ENCODE measurements around the gene TMEM238.
A peak's percentile ranks its signal among the peaks of the same experiment; 100 is the strongest.

TMEM238 gene

DNA sequence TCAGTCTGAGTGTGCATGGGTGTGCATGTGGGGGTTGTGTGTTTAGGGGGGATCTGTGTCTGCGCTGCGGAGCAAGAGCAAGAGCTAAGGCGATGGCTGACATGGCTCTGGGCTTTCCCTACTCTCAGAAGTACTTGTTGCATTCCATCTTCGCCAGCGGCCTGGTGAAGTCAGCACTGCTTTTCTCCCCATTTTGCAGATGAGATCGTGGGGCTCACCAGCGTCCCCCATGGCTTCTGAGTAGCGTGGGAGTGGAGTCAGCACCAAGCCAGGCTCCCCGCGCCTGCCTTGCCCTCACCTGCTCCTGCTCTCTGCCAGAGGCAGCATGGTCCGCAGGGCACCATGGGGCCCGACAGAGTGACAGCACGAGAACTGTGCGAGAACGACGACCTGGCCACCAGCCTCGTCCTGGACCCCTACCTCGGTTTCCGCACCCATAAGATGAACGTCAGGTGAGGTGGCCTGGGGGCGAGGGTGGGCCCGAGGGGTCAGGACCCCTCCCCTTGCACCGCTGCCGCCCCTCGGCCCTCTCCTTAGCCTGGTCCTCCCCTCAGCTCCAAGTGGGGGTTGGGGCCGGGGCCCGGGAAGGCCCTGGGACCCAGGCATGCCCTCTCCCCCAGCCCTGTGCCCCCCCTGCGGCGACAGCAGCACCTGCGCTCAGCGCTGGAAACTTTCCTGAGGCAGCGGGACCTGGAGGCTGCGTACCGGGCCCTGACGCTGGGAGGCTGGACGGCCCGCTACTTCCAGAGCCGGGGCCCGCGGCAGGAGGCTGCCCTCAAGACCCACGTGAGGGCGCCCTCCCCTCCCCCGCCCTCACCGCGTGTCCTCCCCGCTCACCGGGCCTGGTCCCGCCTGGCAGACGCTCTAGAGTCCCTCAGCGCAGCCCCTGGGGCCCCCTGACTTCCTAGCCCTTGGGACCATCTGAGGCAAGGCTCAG, 42.2 kb downstream of the TMEM238 start:
- peak overlapping the region; percentile 99 for H3K4me3 ChIP-seq (ENCODE audit: low read length)
- TF ChIP-seq, protein P1, sequence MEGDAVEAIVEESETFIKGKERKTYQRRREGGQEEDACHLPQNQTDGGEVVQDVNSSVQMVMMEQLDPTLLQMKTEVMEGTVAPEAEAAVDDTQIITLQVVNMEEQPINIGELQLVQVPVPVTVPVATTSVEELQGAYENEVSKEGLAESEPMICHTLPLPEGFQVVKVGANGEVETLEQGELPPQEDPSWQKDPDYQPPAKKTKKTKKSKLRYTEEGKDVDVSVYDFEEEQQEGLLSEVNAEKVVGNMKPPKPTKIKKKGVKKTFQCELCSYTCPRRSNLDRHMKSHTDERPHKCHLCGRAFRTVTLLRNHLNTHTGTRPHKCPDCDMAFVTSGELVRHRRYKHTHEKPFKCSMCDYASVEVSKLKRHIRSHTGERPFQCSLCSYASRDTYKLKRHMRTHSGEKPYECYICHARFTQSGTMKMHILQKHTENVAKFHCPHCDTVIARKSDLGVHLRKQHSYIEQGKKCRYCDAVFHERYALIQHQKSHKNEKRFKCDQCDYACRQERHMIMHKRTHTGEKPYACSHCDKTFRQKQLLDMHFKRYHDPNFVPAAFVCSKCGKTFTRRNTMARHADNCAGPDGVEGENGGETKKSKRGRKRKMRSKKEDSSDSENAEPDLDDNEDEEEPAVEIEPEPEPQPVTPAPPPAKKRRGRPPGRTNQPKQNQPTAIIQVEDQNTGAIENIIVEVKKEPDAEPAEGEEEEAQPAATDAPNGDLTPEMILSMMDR (IDR thresholded peaks at IDR 0.05; ENCODE audit: low read depth, low read length, poor library complexity, severe bottlenecking) = no peak
- TF ChIP-seq EZH2phosphoT487 (IDR thresholded peaks at IDR 0.05; ENCODE audit: borderline replicate concordance, low read length) = no peak
- peak overlapping the region; percentile 92 for H3K4me2 ChIP-seq (ENCODE audit: low read length)
- no peaks in the 10 kb centered on the region for H3K9me2 ChIP-seq (replicated peaks; ENCODE audit: control insufficient read depth, low read length)
- peaks cover 16% of the 10 kb centered on the region for H3K36me3 ChIP-seq (ENCODE audit: control insufficient read depth, low read length)
- H3K79me2 ChIP-seq (ENCODE audit: control insufficient read depth, low read length) = peaks cover 18% of the 10 kb centered on the region
- H3K4me1 ChIP-seq (ENCODE audit: control insufficient read depth, low read length) = peaks cover 23% of the 10 kb centered on the region
- no peak overlapping the region for H3K27ac ChIP-seq (ENCODE audit: low read depth, low read length)
- H3K27me3 ChIP-seq (ENCODE audit: control insufficient read depth, low read length) = peaks cover 5% of the 10 kb centered on the region
- no peaks in the 10 kb centered on the region for H3K9me3 ChIP-seq (ENCODE audit: control insufficient read depth, insufficient read depth, low read length)
- H4K20me1 ChIP-seq (ENCODE audit: control insufficient read depth, insufficient read depth, low read depth, low read length) = 0 out of 2 replicates have a peak, but pooled peaks cover 3% of the 10 kb centered on the region
- H3F3A ChIP-seq (ENCODE audit: control insufficient read depth, insufficient read depth) = no peaks in the 10 kb centered on the region

DNA sequence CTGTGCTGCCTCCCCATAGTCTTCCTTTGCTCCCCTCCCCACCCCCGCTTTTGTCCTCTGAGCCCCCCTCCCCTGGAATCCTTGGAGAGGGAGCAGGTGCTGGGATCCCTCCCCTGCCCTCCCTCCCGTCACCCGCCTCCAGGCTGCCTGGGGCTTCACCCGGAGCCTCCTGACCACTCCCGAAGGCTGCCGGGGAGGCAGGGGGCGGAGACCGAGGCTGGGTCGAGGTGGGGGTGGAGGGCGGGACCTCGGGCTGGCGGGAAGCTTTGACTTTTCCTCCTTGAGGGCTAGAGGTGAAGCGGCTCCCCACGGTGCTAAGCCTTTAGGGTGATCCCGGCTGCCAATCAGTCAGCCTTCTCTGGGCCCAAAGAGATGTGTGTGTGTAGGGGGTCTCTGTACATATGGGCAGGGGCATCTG, 42.9 kb downstream of the TMEM238 start:
- H3K4me1 ChIP-seq (ENCODE audit: control insufficient read depth, low read length) = peaks cover 23% of the 10 kb centered on the region
- peak overlapping the region; percentile 99 for H3K4me3 ChIP-seq (ENCODE audit: low read length)
- 0 out of 2 replicates have a peak, but pooled peaks cover 3% of the 10 kb centered on the region for H4K20me1 ChIP-seq (ENCODE audit: control insufficient read depth, insufficient read depth, low read depth, low read length)
- H3K9me2 ChIP-seq (replicated peaks; ENCODE audit: control insufficient read depth, low read length) = no peaks in the 10 kb centered on the region
- no peaks in the 10 kb centered on the region for H3F3A ChIP-seq (ENCODE audit: control insufficient read depth, insufficient read depth)
- 0 out of 2 replicates have a peak overlapping the region, but pooled peaks have one; percentile 64 for H3K27ac ChIP-seq (ENCODE audit: low read depth, low read length)
- H3K79me2 ChIP-seq (ENCODE audit: control insufficient read depth, low read length) = peaks cover 18% of the 10 kb centered on the region
- no peaks in the 10 kb centered on the region for H3K9me3 ChIP-seq (ENCODE audit: control insufficient read depth, insufficient read depth, low read length)
- H3K36me3 ChIP-seq (ENCODE audit: control insufficient read depth, low read length) = peaks cover 16% of the 10 kb centered on the region
- no peak for TF ChIP-seq EZH2phosphoT487 (IDR thresholded peaks at IDR 0.05; ENCODE audit: borderline replicate concordance, low read length)
- TF ChIP-seq, protein P1 (IDR thresholded peaks at IDR 0.05; ENCODE audit: low read depth, low read length, poor library complexity, severe bottlenecking) = no peak
- H3K27me3 ChIP-seq (ENCODE audit: control insufficient read depth, low read length) = peaks cover 7% of the 10 kb centered on the region
- H3K4me2 ChIP-seq (ENCODE audit: low read length) = peak overlapping the region; percentile 92

DNA sequence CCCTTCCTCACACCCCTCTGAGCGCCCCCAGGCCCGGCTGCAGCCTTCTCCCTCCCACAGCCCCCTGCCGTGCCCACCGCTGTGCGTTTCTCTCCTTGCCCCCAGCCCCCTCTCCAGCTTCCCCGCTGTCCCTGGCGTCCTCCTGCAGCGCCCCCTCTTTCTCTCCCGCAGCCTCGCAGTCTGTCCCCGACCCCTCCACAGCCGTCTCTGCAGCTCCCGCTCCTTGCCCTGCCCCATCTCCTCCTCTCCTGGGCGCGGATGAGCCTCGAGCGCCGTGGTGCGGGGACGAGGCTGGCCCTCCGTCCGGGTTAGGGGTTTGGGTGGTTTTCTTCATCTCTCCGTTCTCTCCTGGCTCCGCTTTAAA, 43.3 kb downstream of the TMEM238 start:
- H3K4me3 ChIP-seq (ENCODE audit: low read length) = peak overlapping the region; percentile 99
- TF ChIP-seq, protein P1 (IDR thresholded peaks at IDR 0.05; ENCODE audit: low read depth, low read length, poor library complexity, severe bottlenecking) = peak; percentile 76
- TF ChIP-seq EZH2phosphoT487 (IDR thresholded peaks at IDR 0.05; ENCODE audit: borderline replicate concordance, low read length) = no peak
- no peaks in the 10 kb centered on the region for H3F3A ChIP-seq (ENCODE audit: control insufficient read depth, insufficient read depth)
- peak overlapping the region; percentile 64 for H3K27ac ChIP-seq (ENCODE audit: low read depth, low read length)
- 0 out of 2 replicates have a peak, but pooled peaks cover 3% of the 10 kb centered on the region for H4K20me1 ChIP-seq (ENCODE audit: control insufficient read depth, insufficient read depth, low read depth, low read length)
- H3K4me2 ChIP-seq (ENCODE audit: low read length) = peak overlapping the region; percentile 92
- H3K27me3 ChIP-seq (ENCODE audit: control insufficient read depth, low read length) = peaks cover 7% of the 10 kb centered on the region
- peaks cover 16% of the 10 kb centered on the region for H3K36me3 ChIP-seq (ENCODE audit: control insufficient read depth, low read length)
- H3K4me1 ChIP-seq (ENCODE audit: control insufficient read depth, low read length) = peaks cover 23% of the 10 kb centered on the region
- no peaks in the 10 kb centered on the region for H3K9me2 ChIP-seq (replicated peaks; ENCODE audit: control insufficient read depth, low read length)
- peaks cover 18% of the 10 kb centered on the region for H3K79me2 ChIP-seq (ENCODE audit: control insufficient read depth, low read length)
- H3K9me3 ChIP-seq (ENCODE audit: control insufficient read depth, insufficient read depth, low read length) = no peaks in the 10 kb centered on the region

Data from DOHH2 (cell line).